GM19351 (cell line): ENCODE data around the gene NBEAL2.
"Not testable (repeated sequence)": the region's sequence is repeated elsewhere in the genome, so short reads cannot be mapped to it uniquely, and the experiment has no call there.

Experiments used
- ATAC-seq: cut with Tn5 transposase; IDR thresholded peaks from one replicate; pipeline ENCODE4 v1.9.1; 2021; ENCODE audit warnings: mild to moderate bottlenecking, moderate library complexity; ENCODE audit not compliant: unreplicated experiment

The NBEAL2 gene

DNA sequence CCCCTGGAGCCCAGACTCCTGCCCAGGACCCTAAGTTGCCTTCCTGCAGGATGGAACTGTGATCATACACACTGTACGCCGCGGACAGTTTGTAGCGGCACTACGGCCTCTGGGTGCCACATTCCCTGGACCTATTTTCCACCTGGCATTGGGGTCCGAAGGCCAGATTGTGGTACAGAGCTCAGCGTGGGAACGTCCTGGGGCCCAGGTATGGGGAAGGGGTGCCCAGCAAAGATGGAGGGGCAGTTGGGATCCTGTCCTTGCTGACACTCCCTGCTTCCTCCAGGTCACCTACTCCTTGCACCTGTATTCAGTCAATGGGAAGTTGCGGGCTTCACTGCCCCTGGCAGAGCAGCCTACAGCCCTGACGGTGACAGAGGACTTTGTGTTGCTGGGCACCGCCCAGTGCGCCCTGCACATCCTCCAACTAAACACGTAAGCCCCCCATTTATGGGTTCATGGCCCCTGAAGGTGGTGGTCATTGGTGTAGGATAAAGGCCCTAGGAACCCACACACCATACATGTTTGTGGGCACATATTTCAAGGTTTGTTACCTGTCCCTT is 28.8 kb downstream of the NBEAL2 start:
- ATAC-seq: no peak

DNA sequence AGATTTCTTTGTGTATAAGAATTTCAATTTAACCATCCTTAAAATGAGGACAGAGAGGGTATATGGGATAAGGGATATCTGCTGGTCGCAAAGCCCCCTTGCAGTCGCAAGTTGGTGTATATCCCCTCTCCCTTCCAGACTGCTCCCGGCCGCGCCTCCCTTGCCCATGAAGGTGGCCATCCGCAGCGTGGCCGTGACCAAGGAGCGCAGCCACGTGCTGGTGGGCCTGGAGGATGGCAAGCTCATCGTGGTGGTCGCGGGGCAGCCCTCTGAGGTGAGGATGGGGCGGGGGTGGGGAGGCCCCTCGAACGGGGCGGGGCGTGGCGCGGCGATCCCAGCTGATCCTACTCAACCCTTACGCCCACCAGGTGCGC is 29.4 kb downstream of the NBEAL2 start:
- no peak for ATAC-seq

DNA sequence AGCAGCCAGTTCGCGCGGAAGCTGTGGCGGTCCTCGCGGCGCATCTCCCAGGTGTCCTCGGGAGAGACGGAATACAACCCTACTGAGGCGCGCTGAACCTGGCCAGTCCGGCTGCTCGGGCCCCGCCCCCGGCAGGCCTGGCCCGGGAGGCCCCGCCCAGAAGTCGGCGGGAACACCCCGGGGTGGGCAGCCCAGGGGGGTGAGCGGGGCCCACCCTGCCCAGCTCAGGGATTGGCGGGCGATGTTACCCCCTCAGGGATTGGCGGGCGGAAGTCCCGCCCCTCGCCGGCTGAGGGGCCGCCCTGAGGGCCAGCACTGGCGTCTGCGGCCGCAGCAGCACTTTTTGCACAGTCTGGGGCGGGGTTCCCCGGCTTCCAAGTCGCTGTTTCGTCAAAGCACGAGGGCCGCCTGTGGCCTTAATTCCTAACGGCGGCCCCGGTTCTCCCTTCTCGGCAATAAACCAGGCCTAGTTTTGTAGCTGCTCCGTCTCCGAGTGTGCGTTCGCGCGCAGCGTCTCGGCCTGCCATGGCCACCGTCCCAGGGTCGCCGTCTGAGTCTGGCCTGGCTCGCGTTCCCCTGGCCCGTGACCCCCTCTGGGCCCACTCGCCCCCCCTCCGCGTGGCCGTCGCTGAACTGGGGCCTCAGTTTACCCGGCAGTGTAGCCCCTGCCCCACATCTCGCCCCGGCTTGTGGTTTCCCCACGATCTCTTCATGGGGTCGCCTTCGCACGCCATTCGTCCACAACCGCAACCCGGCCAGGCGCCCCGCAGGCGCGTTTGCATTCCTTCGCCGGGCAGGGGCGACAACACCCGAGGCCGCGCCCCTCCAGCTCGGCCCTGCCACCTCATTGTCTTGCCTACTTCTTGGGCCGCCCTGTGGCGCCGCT is 30.0 kb downstream of the NBEAL2 start:
- ATAC-seq: peak; percentile 81

DNA sequence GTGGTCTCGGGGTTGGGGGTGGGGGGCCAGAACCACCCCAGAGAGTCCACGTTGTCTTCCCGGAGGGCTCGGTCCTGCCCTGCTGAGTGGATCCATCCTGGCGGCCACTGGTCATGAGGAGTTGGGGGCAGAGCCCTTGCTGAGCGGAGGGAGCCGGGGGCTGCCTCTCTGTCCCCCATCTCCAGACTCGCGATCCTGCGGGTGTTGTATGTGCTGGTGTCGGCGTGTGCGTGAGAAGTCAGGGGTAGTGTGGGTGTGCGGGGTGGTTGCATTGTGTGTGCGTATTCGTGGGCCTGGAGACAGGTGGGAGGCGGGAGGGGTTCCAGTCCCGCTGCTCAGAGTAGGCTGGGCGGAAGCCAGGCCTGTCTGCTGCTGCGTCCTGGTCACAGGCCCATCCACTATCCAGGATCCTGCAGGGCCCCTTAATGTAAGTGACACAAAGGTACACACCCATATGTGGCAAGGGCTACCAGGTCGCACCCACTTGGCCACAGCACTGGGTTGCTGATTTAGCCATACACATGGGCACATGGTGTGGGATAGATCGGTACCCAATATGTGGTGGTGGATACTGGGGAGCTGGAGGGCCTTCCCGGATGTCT is 30.7 kb downstream of the NBEAL2 start:
- no peak for ATAC-seq

DNA sequence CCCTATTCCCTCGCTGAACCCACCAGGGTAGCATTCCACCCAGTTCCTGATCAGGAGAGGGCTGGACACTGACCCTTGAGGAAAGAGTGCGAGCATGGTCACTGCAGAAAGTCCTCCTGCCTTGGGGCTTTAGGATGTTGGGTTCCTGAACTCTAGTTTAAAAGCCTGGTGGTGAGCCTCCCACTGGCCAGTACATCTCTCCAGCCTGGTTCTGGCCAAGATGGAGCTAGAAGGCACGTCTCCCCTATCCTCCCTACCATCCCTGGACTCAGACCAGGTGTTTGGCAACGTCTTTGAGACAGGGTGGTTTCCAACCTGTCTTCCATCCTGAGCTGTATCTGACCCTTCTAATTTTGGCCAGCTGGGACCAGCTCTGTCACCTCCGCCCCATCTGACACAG is 31.4 kb downstream of the NBEAL2 start:
- no peak for ATAC-seq

DNA sequence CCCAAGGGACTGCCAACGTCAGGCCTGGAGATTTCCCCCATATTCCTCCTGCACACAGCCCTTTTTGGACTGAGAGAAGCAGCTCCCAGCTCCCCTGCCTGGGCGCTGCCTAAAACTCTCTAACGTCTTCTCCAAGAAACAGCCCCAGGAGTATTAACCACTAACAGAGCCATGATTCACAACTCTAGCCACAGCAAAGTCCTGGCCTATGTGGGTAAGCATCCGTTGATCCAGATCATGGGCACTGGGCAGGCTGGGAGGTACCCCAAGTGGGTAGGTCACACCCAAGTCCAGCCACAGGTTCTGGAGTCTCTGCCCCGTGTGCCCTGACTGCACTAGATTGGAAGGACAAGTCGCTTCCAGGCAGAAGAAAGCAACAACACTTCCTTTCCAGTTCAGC is 31.9 kb downstream of the NBEAL2 start:
- ATAC-seq: no peak

DNA sequence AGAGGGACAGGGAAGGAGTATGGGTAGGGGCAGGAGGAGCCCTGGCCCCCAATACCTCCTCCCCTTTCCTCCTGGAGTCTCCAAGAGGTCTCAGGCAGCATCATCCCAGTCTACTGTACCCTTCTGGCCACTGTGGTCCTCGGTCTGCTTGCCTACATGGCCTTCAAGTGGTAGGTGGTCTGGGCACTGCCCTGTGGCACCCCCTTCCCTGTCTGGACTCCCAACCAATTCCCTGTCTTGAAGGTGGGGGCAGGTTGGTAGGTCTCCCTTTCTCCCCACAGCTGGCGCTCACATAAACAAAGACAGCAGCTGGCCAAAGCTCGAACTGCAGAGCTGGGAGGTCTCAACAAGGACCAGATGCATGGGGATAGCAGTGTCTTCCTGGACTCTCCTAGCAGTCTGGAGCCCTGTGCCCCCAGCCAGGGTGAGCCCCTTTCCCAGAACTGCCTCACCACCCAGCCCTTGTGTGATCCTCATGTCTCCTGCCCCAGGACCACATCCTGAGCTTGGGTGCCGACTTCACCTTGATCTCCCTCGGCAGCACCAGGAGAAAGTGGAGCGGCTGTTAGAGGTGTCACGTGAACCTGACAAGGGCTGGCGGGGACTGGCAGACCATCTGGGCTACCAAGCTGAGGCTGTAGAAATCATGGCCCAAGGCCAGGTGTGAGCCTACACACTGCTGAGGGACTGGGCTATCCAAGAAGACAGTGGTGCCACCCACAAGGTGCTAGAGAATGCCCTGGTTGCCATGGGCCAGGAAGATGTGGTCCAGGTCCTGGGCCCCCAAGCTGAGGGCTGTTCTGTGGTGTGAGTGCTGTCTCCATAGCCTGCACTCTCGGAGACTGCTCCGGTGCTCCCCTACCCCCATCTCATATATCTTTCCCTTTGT is 33.1 kb downstream of the NBEAL2 start:
- no peak for ATAC-seq

DNA sequence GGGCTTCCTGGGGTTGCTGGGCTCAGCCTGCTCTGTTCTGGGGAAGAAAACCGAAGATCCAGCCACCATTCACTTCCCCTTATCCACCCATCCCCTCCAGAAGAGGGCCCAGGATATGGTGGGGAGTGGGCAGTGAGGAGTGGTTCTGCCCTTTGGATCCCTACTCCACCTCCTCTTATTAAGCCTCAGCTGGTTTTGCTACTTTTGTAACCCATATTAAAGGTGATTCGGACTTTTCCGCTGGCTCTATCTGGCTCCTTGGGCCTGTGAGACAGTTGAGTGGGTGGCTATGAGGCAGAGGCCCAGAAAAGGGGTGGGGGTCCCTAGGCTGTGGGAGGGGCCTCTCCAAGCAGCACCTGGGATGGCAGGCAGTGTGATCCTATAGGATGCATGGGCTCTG is 33.8 kb downstream of the NBEAL2 start:
- no peak for ATAC-seq

DNA sequence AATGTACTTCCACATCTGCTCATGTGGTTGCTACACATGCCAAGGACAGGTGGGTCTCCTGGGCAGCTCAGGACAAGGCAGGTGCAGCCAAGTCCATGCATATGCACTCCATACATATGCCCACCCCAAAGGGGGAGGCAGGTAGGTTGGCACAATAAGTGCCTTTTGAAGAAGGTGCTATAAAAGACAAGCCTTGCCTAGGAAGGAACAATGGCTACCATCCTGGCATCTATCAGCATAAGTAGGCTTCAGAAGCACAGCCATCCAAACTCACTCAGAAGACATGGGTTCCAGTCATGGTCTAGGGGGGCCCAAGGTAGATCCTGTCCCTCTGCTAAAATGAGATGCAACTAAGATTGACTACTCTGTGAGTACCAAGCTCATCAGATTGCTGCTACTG is 34.6 kb downstream of the NBEAL2 start:
- ATAC-seq: no peak

DNA sequence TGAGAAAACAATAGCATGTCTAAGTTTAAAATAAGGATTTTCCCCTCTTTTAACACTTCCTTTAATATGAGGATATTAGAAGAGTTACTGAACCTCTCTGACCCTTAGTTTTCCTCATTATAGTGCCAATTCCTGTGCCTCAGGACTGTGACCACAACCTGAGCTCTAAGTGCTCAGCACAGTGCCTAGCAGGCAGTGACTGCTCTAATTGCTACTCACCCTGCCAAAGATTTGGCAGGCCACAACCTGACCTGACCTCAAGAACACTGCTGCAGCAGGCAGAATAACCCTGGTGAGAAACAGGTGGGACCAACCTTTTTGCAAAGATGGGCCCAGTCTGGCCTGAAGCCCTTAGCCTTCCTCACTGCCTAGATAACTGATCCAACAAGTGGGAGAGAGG is 35.7 kb downstream of the NBEAL2 start:
- no peak for ATAC-seq

DNA sequence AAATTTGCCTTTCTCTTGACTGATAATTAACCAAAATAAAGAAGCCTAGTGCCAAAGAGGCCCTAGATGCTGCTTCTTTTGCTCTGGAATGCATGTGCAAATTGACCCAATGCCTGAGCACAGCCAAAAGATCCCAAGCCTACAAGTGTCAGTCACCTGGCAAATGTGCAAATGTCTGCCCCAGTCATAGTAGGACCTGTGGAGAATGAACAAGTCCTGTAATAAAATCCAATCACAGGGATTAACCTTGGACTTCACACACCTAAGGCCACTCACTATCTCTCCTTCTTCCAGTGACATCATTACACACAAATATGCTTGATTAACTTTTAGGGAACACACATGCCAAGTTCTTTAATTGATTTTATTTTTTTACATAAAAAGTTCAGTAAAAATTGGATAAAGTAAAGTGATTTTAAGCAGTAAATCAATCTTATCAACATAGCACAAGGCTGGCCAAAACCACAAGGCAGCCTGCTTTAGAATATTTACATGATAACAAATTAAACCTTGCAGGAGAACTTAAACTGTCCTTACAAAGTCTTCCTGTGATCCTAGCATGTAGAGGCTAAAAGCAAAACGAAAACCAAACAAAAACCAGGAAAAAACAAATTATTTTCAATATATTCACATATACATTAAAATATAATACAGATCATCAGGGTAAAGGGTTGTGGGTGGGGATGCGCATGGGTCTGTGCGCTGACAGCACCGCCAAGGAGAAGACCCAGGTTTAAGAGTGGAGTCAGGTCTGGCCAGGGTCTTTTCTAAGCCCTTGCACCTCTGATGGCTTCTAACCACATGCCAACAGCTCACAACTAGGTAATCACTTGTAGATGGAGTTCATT is 36.8 kb downstream of the NBEAL2 start:
- no peak for ATAC-seq

DNA sequence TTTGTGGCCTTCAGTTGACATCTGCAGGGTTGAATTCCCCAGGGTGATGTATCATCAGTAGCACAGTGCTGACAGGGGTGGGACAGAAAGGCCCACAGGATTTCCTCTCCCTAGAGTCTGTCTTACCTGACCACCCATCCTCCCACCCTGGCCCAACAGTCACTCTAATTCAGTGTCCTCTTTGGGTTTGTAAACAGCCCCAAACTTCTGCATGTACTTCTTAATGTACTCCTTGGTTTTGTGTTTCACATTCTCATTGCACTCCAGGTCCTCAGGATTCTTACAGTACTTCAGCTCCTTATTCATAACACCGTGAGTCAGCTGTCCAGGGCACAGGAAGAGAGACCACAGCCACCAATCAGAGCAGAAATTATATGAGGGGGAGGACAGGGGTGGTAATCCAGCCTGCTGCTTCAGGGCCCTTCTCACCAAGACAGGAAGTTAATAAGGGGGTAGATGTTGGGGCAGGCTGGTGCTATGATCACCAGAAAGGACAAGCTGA is 37.5 kb downstream of the NBEAL2 start:
- no peak for ATAC-seq

DNA sequence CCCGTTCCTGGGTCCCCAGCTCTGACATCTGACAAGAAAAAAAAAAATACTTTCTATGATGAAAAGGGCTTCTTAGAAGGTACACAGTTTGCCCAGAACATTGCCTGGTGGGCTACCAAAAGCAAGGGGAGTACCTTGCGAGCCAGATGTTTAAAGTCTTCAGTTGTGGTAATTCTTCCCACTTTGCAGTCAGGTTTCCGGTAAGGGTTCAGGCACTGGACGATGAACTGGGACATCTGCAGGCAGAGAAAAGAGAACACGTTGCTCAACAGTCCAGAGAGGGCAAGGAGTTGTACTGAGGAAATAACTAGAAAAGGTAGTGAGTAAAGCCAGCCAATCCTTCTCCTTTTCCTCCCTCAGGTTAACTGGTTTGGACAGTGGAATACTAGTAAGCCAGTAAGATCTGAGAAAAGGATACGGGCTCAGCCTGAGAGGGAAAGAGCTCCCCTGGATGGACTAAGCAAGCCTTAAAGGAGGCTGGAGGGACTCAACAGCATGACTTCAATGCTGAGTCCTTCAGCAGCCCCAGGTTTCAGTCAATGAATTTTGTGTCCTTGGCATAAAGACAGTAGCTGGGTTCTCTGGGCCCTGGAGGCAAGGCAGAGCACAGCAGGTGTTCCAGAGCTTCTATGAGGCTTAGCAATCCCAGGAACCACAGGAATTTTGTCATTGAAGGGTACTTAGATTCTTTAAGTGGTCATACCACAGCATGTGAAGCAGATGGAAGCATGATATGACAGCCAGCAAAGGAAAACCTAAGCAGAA is 38.2 kb downstream of the NBEAL2 start:
- ATAC-seq: no peak

DNA sequence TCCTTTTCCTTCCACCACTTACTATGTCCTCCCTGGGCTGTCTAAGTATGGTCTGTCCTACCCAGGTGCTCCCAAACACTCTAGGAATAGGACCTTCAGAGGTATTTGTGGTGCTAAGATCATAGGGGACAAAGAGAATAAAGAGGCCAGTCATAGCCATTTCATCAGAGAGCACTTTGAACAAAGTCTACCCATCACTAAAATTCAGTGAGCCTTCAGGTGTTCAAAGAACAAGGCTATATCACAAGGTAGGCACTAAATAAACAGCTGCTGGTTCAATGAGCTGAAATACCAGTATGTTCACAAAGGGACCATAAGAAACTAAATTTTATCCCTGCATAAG is 38.8 kb downstream of the NBEAL2 start:
- ATAC-seq: no peak

DNA sequence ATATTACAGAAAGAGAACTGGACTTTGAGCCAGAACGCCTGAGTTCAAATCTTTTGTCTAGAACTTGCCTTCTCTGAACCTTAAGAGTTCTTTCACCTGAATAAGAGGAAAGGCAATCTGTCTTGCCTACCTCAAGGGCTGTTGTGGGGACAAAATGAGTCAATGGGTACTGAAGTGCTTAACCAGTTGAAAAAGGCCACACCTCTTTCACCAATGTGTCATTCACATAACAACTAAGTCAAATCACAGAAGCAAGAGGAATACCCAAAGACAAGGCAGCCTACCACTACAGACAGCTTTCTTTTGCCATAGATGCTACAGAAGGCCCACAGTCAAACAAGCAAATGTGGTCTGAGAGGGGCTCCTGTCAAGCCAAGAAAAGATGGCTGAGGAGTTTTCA is 39.7 kb downstream of the NBEAL2 start:
- peak; percentile 75 for ATAC-seq

DNA sequence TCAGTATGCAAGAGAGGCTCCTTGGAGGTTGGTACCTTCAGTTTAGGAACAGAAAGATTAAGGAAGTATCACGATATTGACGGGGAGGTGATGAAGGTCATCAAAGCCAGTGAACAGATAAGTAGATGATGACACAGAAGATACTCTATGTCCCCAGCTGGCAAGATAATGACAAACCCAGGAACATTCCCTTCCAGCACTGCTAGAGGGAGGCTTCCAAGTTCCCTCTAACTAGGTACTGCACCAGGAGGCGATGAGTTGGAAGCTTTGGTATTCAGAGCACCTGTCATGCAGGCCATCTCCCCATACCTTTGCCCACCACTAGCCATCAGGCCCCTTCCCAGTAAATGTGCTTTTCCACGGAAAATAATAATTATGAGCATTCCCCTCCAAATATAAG is 40.8 kb downstream of the NBEAL2 start:
- no peak for ATAC-seq

DNA sequence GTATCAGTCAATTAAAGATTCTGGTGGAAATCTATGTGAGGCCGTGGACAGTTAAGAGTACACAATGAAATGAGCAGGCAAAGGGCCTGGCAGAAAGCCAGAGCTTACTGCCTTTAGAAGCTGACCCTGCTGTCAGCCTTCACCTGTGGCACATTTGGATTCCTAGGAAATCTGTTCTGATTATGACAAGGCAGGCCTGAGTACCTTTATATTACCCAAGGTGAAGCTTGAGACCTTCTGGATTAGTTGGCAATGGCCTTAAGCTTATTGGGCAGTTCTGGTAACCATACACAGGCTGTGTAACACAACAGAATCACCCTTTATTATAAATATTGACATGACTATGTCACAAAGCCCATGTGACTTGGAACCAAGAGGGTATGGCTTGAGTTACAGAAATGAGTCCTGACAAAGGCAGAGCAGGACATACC is 43.2 kb downstream of the NBEAL2 start:
- no peak for ATAC-seq

DNA sequence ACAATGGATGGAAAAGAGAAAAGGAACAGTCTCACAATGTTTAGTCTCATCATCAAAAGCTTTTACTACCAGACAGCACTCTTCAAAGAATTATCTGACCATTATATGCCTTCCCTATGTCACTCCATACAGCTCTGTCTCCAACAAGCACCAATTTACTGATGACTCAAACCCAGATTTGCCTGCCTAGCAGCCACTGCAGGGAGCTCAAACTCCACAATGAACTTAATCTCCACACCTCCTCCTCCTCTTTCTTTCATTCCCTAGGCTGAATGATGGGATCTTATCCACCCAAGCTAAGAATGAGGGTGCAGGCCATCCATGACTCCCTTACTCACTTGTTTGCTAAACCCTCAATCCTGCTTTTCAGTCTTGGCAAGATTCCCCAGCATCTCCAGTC is 45.5 kb downstream of the NBEAL2 start:
- no peak for ATAC-seq

DNA sequence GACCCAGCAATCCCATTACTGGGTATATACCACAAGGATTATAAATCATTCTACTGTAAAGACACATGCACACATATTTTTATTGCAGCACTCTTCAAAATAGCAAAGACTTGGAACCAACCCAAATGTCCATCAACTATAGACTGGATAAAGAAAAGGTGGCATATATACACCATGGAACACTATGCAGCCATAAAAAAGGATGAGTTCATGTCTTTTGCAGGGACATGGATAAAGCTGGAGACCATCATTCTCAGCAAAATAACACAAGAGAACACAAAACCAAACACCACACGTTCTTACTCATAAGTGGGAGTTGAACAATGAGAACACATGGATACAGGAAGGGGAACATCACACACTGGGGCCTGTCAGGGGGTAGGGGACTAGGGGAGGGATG is 47.0 kb downstream of the NBEAL2 start:
- ATAC-seq: not testable (repeated sequence)

DNA sequence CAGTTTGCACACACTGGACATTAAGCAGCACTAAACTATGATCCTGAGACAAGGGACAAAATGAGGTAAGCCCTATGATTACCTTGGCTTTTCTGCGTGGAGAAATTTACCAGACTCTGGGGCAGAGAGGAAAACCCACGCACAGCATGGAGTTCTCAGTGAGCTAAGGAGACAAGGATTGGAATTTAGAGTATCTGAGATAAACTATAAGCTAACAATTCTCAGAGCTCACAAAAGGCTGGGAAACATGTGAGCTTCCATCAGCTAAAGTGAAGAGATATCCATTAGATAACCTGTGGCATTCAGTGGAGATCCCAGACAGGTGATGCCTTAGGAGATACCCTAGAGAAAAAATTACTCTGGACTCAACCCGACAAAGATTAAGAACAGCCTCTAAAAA is 48.7 kb downstream of the NBEAL2 start:
- no peak for ATAC-seq
